Activated naive CD4-positive, alpha-beta T cell treated with Interleukin-2 at 50 U/mL for 16 hours (primary cell): Measurements from ENCODE around the gene NCR1.
"Not testable (repeated sequence)": the region's sequence is repeated elsewhere in the genome, so short reads cannot be mapped to it uniquely, and the experiment has no call there.

Experiments used
- DNase-seq: peaks from one replicate; pipeline ENCODE4 v3.0.0-alpha.2; 2020

Gene NCR1

GRCh38 chr19:54905803-54906511 is at the start of gene NCR1:
TSS of gene NCR1 (plus strand) at chr19:54906148. CDS start at chr19:54906188, 40 bp downstream.
- DNase-seq: no peak

DNA sequence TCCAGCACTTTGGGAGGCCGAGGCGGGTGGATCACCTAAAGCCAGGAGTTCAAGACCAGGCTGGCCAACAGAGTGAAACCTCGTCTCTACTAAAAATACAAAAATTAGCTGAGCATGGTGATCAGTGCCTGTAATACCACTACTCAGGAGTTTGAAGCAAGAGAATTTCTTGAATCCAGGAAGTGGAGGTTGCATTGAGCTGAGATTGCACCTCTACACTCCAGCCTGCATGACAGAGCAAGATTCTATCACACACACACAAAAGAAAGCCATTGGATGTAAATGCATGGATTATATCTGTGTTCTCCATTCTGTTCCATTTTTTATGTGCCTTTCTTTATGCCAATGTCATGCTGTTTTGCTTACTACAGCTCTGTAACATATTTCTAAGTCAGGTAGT is 47.5 kb upstream of the NCR1 start:
- DNase-seq: not testable (repeated sequence)

DNA sequence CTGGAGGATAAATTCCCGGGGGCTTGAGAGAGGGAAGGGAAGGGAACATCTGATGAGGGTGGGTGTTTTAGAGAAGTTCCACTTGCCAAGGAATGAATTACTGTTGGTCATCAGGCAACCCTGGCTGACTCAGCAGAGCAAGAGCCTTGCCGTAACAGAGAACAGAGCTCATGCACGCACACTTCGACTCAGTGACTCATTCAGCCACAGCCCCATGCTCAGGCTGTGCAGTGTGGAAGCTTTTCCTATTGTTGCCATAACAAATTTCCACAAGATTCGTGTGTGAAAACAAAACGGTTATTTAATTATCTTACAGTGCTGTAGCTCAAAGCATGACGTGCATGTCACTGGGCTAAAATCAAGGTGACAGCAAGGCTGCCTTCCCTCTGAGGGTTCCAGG is 46.5 kb upstream of the NCR1 start:
- DNase-seq: not testable (repeated sequence)

DNA sequence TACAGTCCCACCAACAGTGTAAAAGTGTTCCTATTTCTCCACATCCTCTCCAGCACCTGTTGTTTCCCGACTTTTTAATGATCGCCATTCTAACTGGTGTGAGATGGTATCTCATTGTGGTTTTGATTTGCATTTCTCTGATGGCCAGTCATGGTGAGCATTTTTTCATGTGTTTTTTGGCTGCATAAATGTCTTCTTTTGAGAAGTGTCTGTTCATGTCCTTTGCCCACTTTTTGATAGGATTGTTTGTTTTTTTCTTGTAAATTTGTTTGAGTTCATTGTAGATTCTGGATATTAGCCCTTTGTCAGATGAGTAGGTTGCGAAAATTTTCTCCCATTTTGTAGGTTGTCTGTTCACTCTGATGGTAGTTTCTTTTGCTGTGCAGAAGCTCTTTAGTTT is 42.5 kb upstream of the NCR1 start:
- not testable (repeated sequence) for DNase-seq

GRCh38 chr19:54871696-54872095 is 34.3 kb upstream of the NCR1 start:
- no peak for DNase-seq

GRCh38 chr19:54873990-54874389 is 32.0 kb upstream of the NCR1 start, which contains the start of gene FCAR:
TSS of gene FCAR (plus strand) at chr19:54874235. CDS start at chr19:54874290, 55 bp downstream.
- no peak for DNase-seq

DNA sequence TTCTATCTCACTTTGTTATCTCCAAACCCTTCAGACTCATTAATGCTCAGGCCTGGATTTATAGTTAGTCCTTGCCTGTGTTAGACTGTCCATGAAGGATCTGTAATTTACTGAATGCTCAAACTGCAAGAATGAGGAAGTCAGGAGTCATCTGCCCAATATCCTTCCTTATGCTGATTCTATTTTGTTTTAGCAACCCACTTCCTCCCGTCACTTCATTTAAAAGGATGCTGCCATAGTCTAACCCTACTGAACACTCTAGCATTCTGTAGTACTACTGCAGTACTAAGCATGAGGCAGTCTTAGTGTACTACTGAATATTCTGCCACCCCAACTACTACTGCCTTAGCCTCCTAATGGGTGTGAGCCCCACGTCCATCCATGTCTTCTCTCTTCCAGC is 30.4 kb upstream of the NCR1 start:
- no peak for DNase-seq

- no peak for DNase-seq
Measured at GRCh38 chr19:54877471-54877870, 28.5 kb upstream of the NCR1 start.

- DNase-seq: no peak
Measured at GRCh38 chr19:54881884-54882283, 24.1 kb upstream of the NCR1 start.

DNA sequence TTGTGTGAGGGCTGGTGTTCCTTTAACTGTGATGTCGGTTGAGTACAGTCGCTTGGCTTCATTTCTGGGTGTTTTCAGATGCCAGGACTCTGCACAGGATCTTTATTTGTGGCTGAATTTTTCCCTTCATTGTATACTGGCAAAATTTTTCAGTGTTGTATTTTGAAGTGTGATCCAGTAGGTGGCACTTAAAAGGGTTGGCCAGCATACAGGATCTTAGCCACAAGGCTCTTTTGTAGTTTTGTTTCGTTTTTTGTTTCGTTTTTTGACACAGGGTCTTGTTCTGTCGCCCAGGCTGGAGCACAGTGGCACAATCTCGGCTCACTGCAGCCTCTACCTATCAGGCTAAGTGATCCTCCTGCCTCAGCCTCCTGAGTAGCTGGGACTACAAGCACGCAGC is 23.2 kb upstream of the NCR1 start:
- DNase-seq: no peak

DNA sequence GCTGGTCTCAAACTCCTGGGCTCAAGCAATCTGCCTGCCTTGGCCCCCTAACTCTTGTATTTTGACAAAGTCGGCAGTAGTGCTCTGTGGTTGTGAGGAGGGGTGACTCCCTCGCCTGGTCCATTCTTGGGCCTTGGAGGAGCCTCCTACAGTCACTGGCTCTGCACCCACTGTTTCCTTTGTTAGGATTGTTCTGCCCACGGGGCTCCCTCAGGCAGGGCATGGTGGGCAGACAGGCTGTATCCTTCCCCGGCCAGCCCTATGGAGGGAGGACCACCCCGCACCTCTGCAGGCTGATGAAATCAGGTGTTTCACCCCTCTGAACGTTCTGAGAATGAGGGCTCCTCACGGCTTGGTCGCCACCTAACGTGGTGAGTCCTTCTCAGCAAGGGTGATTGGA is 22.7 kb upstream of the NCR1 start:
- DNase-seq: no peak

- no peak for DNase-seq
Measured at GRCh38 chr19:54888239-54888638, 17.7 kb upstream of the NCR1 start.

DNA sequence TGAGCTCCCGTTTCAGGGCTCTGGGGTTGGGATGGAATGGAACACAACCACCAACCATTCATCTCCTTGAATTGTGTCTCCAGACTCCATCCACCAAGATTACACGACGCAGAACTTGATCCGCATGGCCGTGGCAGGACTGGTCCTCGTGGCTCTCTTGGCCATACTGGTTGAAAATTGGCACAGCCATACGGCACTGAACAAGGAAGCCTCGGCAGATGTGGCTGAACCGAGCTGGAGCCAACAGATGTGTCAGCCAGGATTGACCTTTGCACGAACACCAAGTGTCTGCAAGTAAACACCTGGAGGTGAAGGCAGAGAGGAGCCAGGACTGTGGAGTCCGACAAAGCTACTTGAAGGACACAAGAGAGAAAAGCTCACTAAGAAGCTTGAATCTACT is 16.4 kb upstream of the NCR1 start:
- no peak for DNase-seq

DNA sequence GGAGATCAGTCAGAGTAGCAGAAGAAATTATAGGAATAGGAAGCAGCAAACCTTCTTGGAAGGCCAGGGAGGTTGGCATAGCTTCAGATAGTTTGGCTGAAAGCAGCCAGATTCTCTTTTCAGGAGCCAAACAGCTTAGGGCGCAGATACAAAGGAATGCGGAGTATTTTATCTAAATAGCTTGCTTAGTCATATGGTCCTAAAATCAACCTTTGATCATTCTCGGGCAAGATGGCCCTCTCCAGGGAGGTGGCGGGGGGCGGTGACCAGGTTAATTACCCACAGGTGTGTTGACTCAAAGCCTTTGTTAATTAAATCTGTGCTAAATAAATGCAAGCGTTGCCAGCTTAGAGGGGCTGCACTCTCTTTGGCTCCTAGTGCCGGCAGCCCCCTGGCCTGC is 12.5 kb upstream of the NCR1 start:
- no peak for DNase-seq

- DNase-seq: not testable (repeated sequence)
Measured at GRCh38 chr19:54894106-54894505, 11.8 kb upstream of the NCR1 start.

DNA sequence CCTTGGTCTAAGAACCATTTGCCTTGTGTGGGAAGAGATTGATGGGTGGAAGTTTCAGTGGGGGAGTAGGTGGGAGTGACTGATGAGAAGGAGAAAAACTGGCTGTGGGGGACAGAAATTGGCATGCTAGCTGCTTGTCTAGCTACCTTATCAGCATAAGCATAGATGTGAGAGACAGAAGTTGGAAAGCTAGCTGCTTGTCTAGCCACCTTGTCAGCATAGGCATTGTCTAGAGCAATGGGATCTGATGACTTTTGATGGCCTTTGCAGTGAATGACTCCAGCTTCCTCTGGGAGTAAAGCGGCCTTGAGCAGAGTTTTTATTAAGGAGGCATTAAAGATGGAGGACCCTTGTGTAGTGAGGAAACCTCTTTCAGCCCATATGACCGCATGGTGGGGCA is 9.9 kb upstream of the NCR1 start:
- no peak for DNase-seq

DNA sequence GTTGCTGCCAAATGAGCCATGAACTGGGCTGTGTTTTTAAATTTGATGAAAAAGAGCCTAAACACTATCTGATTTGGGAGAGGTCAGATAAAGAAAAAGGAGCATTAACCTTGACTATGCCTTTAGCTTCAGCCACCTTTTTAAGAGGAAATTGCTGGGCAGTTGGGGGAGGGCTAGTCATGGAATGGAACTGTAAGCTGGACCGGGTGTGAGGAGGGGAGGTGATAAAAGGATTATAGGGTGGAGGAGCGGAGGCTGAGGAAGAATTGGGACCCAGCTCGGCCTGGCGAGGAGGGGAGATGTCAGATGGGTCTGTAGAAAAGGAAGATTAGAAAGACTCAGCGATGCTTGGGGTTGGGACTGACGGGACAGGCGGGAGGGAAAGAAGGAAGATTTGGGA is 7.3 kb upstream of the NCR1 start:
- DNase-seq: not testable (repeated sequence)

- not testable (repeated sequence) for DNase-seq
Measured at GRCh38 chr19:54899646-54900045, 6.3 kb upstream of the NCR1 start.

DNA sequence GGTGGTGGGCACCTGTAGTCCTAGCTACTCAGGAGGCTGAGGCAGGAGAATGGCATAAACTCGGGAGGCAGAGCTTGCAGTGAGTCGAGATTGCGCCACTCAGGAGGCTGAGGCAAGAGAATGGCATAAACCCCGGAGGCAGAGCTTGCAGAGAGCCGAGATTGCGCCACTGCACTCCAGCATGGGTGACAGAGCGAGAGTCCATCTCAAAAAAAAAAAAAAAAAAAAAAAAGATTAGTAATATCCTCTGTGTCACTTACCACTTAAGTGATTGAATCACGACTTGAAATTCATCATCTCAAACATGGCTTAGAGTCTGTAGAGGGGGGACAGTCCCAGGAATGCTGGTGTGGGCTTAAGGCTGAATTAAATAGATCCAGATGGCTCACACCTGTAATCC is 4.8 kb upstream of the NCR1 start:
- DNase-seq: not testable (repeated sequence)

- DNase-seq: no peak
Measured at GRCh38 chr19:54902061-54902460, 3.9 kb upstream of the NCR1 start.

- no peak for DNase-seq
Measured at GRCh38 chr19:54903303-54903702, 2.6 kb upstream of the NCR1 start.

- not testable (repeated sequence) for DNase-seq
Measured at GRCh38 chr19:54904261-54904660, 1.7 kb upstream of the NCR1 start.

- no peak for DNase-seq
Measured at GRCh38 chr19:54905421-54905802, 536 bp upstream of the NCR1 start.

DNA sequence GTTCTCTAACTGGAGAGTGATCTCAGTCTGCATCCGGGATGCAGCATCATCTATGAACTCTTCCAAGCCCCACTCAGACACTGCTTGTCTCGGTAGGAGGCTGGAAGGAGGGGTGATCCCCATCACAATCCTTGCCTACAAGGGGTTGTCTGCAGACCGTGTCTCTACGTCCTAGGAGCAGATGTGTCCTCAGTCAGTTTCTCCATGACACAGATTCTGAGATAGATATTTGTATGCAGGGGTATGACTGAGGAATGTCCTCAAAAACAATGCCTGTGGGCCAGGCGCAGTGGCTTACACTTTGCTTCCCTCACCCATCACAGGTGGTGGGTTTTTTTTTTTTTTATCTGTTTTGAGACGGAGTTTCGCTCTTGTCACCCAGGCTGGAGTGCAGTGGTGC is 871 bp downstream of the NCR1 start:
- DNase-seq: no peak

DNA sequence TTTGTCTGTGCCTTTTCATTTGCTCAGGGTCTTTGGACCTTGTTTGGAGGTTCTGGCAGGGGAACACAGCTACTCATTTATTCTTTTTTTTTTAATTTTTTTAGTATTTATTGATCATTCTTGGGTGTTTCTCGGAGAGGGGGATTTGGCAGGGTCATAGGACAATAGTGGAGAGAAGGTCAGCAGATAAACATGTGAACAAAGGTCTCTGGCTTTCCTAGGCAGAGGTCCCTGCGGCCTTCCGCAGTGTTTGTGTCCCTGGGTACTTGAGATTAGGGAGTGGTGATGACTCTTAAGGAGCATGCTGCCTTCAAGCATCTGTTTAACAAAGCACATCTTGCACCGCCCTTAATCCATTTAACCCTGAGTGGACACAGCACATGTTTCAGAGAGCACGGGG is 2.0 kb downstream of the NCR1 start:
- DNase-seq: not testable (repeated sequence)
